ENCODE results near the gene CHSY3.
A peak's percentile ranks its signal among the peaks of the same experiment; 100 is the strongest.

Gene CHSY3

DNA sequence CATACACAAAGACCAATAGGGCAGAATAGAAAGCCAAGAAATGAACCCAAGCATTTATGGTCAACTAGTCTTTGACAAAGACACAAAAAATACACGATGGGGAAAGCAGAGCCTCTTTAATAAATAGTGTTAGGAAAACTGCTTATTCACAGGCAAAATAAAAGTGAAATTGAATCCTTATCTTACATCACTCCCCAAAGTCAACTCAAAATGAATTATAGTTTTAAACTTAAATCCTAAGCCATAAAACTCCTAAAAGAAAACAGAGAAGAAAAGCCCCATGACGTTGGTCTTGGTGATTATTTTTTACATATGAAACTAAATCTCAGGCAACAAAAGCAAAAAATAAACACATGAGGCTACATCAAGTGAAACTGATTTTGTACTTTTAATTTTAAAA is 46.8 kb downstream of the CHSY3 start:
- peaks cover 4% of the 10 kb centered on the region for H3K4me1 ChIP-seq (ENCODE audit: control insufficient read depth, insufficient read depth, low read length)
- no peaks in the 10 kb centered on the region for H3K36me3 ChIP-seq (ENCODE audit: control insufficient read depth in 2 of 2, insufficient read depth in 1 of 2, low read length in 2 of 2)
- H3K9me3 ChIP-seq (ENCODE audit: control insufficient read depth, insufficient read depth, low read depth, low read length) = no peaks in the 10 kb centered on the region
- no peak overlapping the region for H3K4me3 ChIP-seq (ENCODE audit: low read depth, low read length)
- CTCF ChIA-PET = no interaction called here
- POLR2A ChIA-PET = no interaction called here
- no peak overlapping the region for H3K27ac ChIP-seq (ENCODE audit: extremely low read depth, low read depth, low read length)
- TF ChIP-seq ZNF677 (tag by site-specific recombination; IDR thresholded peaks at IDR 0.05) = no peak
- TF ChIP-seq WT1 (tag by site-specific recombination; IDR thresholded peaks at IDR 0.05) = peak; percentile 80
- TF ChIP-seq TCF7L2 (IDR thresholded peaks at IDR 0.05; ENCODE audit: borderline replicate concordance, low read depth, low read length) = 0 out of 2 replicates have a peak, but pooled peaks have one; percentile 43
- no peak for TF ChIP-seq ZNF274 (IDR thresholded peaks at IDR 0.05; ENCODE audit: low read length)
- no peak for TF ChIP-seq ZNF274 (tag by site-specific recombination; IDR thresholded peaks at IDR 0.05; ENCODE audit: borderline replicate concordance)
- no peak for TF ChIP-seq ZBTB1 (tag by site-specific recombination; IDR thresholded peaks at IDR 0.05)
- no peak for TF ChIP-seq KLF9 (tag by site-specific recombination; IDR thresholded peaks at IDR 0.05; ENCODE audit: low read depth)
- TF ChIP-seq, protein P1, sequence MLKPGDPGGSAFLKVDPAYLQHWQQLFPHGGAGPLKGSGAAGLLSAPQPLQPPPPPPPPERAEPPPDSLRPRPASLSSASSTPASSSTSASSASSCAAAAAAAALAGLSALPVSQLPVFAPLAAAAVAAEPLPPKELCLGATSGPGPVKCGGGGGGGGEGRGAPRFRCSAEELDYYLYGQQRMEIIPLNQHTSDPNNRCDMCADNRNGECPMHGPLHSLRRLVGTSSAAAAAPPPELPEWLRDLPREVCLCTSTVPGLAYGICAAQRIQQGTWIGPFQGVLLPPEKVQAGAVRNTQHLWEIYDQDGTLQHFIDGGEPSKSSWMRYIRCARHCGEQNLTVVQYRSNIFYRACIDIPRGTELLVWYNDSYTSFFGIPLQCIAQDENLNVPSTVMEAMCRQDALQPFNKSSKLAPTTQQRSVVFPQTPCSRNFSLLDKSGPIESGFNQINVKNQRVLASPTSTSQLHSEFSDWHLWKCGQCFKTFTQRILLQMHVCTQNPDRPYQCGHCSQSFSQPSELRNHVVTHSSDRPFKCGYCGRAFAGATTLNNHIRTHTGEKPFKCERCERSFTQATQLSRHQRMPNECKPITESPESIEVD (tag by site-specific recombination; IDR thresholded peaks at IDR 0.05) = peak; percentile 62
- TF ChIP-seq ZNF311 (tag by site-specific recombination; IDR thresholded peaks at IDR 0.05; ENCODE audit: borderline replicate concordance) = no peak
- no peak for TF ChIP-seq ZFP69B (tag by site-specific recombination; IDR thresholded peaks at IDR 0.05)
- TF ChIP-seq GLI2 (tag by site-specific recombination; IDR thresholded peaks at IDR 0.05; ENCODE audit: borderline replicate concordance, low read depth) = 0 out of 2 replicates have a peak, but pooled peaks have one; percentile 16
- TF ChIP-seq ZNF48 (tag by site-specific recombination; IDR thresholded peaks at IDR 0.05) = no peak

DNA sequence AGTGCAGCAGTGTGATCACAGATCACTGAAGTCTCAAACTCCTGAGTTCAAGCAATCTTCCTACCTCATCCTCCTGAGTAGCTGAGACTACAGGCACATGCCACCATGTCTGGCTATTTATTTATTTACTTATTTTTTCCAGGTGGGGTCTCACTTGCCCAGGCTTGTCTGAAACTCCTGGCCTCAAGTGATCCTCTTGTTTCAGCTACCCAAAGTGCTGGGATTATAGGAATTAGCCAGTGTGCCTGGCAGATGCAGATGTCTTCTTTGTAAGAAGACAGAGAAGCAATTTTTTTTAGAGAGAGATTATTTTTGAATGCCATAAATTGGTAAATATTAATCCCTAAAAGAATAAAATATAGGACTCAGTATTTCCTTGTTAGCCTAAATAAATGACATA is 54.3 kb downstream of the CHSY3 start:
- H3K4me3 ChIP-seq (ENCODE audit: low read depth, low read length) = no peak overlapping the region
- no peaks in the 10 kb centered on the region for H3K36me3 ChIP-seq (ENCODE audit: control insufficient read depth in 2 of 2, insufficient read depth in 1 of 2, low read length in 2 of 2)
- TF ChIP-seq ZNF654 (tag by site-specific recombination; IDR thresholded peaks at IDR 0.05; ENCODE audit: low read depth) (0 out of 2 replicates have a peak, but pooled peaks have one; percentile 2), ZNF600 (tag by site-specific recombination; IDR thresholded peaks at IDR 0.05) (no peak), ZFP41 (tag by site-specific recombination; IDR thresholded peaks at IDR 0.05; ENCODE audit: borderline replicate concordance) (no peak)
- H3K27ac ChIP-seq (ENCODE audit: extremely low read depth, low read depth, low read length) = no peak overlapping the region
- no peaks in the 10 kb centered on the region for H3K4me1 ChIP-seq (ENCODE audit: control insufficient read depth, insufficient read depth, low read length)
- no peaks in the 10 kb centered on the region for H3K9me3 ChIP-seq (ENCODE audit: control insufficient read depth, insufficient read depth, low read depth, low read length)
- ChIA-PET POLR2A (no interaction called here), CTCF (interaction anchor here (0.6 kb wide), 1 partner anchor 14 kb away, joined by 3 read pairs; no protein-coding TSS in a partner anchor)

DNA sequence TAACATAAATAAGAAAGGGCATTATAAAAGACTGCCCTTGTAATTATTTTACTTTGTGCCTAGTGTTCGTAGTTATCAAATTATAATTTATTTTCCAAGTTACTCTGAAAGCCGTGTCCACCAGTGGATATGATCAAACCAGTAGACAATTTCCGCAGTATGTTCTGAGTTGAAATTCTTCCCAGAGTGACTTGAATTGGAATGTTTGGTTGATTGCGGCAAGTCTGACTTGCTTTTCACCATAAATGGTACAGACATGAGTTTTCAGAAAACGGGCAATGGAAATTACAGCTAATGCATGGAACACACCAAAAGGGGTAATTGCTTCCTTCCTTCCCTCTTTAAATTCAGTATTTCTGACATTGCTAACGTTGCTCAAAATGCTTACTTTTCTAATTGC is 56.6 kb downstream of the CHSY3 start:
- Histone ChIP-seq H3K9me3 (ENCODE audit: control insufficient read depth, insufficient read depth, low read depth, low read length) (no peaks in the 10 kb centered on the region), H3K27ac (ENCODE audit: extremely low read depth, low read depth, low read length) (no peak overlapping the region), H3K4me3 (ENCODE audit: low read depth, low read length) (no peak overlapping the region), H3K4me1 (ENCODE audit: control insufficient read depth, insufficient read depth, low read length) (no peaks in the 10 kb centered on the region), H3K36me3 (ENCODE audit: control insufficient read depth in 2 of 2, insufficient read depth in 1 of 2, low read length in 2 of 2) (no peaks in the 10 kb centered on the region)
- POLR2A ChIA-PET = no interaction called here
- TF ChIP-seq ZNF114 (tag by site-specific recombination; IDR thresholded peaks at IDR 0.05) = no peak
- TF ChIP-seq SALL2 (tag by site-specific recombination; IDR thresholded peaks at IDR 0.05; ENCODE audit: borderline replicate concordance) = no peak
- no peak for TF ChIP-seq ZNF335 (tag by site-specific recombination; conservative IDR thresholded peaks at IDR 0.05)
- CTCF ChIA-PET = no interaction called here

DNA sequence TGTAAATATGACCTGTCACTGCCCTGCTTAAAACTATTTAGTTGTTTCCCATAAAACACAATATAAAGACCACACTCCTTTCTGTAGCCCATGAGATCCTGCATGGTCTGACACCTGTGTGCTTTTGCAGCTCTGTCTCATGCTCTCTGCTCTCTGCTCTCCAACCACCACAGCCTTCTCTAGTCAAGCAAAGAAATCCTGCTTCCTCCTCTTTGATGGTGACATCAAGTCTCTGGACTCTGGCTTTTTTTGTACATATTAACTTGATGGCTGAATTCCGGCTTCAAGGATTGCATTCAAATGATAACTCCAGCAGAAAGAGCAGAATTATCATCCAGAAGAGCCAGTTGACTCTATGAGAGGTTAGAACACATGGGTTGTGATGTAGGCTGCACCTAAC is 58.2 kb downstream of the CHSY3 start:
- Histone ChIP-seq H3K4me3 (ENCODE audit: low read depth, low read length) (no peak overlapping the region), H3K36me3 (ENCODE audit: control insufficient read depth in 2 of 2, insufficient read depth in 1 of 2, low read length in 2 of 2) (no peaks in the 10 kb centered on the region), H3K9me3 (ENCODE audit: control insufficient read depth, insufficient read depth, low read depth, low read length) (no peaks in the 10 kb centered on the region), H3K4me1 (ENCODE audit: control insufficient read depth, insufficient read depth, low read length) (no peaks in the 10 kb centered on the region), H3K27ac (ENCODE audit: extremely low read depth, low read depth, low read length) (no peak overlapping the region)
- POLR2A ChIA-PET = no interaction called here
- CTCF ChIA-PET = no interaction called here
- TF ChIP-seq, protein P2, sequence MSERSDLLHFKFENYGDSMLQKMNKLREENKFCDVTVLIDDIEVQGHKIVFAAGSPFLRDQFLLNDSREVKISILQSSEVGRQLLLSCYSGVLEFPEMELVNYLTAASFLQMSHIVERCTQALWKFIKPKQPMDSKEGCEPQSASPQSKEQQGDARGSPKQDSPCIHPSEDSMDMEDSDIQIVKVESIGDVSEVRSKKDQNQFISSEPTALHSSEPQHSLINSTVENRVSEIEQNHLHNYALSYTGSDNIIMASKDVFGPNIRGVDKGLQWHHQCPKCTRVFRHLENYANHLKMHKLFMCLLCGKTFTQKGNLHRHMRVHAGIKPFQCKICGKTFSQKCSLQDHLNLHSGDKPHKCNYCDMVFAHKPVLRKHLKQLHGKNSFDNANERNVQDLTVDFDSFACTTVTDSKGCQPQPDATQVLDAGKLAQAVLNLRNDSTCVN (tag by site-specific recombination; optimal IDR thresholded peaks at IDR 0.05) = no peak
- no peak for TF ChIP-seq ZNF548 (tag by site-specific recombination; IDR thresholded peaks at IDR 0.05)
- no peak for TF ChIP-seq ZSCAN23 (tag by site-specific recombination; IDR thresholded peaks at IDR 0.05)
- TF ChIP-seq, protein P3, sequence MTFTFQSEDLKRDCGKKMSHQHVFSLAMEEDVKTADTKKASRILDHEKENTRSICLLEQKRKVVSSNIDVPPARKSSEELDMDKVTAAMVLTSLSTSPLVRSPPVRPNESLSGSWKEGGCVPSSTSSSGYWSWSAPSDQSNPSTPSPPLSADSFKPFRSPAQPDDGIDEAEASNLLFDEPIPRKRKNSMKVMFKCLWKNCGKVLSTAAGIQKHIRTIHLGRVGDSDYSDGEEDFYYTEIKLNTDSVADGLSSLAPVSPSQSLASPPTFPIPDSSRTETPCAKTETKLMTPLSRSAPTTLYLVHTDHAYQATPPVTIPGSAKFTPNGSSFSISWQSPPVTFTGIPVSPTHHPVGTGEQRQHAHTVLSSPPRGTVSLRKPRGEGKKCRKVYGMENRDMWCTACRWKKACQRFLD (tag by site-specific recombination; IDR thresholded peaks at IDR 0.05) = no peak
- TF ChIP-seq, protein P4, sequence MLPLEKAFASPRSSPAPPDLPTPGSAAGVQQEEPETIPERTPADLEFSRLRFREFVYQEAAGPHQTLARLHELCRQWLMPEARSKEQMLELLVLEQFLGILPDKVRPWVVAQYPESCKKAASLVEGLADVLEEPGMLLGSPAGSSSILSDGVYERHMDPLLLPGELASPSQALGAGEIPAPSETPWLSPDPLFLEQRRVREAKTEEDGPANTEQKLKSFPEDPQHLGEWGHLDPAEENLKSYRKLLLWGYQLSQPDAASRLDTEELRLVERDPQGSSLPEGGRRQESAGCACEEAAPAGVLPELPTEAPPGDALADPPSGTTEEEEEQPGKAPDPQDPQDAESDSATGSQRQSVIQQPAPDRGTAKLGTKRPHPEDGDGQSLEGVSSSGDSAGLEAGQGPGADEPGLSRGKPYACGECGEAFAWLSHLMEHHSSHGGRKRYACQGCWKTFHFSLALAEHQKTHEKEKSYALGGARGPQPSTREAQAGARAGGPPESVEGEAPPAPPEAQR (tag by site-specific recombination; IDR thresholded peaks at IDR 0.05) = no peak
- no peak for TF ChIP-seq ZFP3 (tag by site-specific recombination; IDR thresholded peaks at IDR 0.05; ENCODE audit: low read depth)
- no peak for TF ChIP-seq ZNF391 (tag by site-specific recombination; IDR thresholded peaks at IDR 0.05; ENCODE audit: borderline replicate concordance, low read depth)
- no peak for TF ChIP-seq SALL2 (tag by site-specific recombination; IDR thresholded peaks at IDR 0.05; ENCODE audit: borderline replicate concordance)

Measured in HEK293 (cell line).